ENCODE data around the gene PI4KA.
"Not testable (repeated sequence)": the region's sequence is repeated elsewhere in the genome, so short reads cannot be mapped to it uniquely, and the experiment has no call there.

DNA sequence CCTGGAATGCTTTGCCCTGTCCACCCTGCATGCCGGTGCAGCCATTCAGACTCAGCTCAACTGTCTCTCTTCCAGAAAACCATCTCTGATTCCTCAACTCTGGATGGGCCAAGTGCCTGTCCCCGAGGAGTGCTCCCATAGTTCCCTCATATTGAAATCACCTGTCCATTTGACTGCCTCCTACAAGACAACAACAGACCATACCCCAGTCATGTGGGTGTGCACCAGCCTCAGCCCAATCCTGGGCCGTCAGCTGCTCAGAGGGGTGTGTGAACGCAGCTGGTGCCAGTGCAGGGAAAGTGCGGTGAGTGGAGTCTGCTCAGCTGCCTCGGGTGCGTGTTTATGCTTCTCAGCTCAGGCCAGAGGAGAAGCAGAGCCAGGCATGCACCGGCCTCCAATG lies 126.2 kb downstream of the PI4KA start:
- TF ChIP-seq POLR2A (IDR thresholded peaks at IDR 0.05; ENCODE audit: extremely low read depth, insufficient read length); MYC (IDR thresholded peaks at IDR 0.05; ENCODE audit: low read depth, low read length): not testable (repeated sequence)
- TF ChIP-seq, protein P1, sequence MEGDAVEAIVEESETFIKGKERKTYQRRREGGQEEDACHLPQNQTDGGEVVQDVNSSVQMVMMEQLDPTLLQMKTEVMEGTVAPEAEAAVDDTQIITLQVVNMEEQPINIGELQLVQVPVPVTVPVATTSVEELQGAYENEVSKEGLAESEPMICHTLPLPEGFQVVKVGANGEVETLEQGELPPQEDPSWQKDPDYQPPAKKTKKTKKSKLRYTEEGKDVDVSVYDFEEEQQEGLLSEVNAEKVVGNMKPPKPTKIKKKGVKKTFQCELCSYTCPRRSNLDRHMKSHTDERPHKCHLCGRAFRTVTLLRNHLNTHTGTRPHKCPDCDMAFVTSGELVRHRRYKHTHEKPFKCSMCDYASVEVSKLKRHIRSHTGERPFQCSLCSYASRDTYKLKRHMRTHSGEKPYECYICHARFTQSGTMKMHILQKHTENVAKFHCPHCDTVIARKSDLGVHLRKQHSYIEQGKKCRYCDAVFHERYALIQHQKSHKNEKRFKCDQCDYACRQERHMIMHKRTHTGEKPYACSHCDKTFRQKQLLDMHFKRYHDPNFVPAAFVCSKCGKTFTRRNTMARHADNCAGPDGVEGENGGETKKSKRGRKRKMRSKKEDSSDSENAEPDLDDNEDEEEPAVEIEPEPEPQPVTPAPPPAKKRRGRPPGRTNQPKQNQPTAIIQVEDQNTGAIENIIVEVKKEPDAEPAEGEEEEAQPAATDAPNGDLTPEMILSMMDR (IDR thresholded peaks at IDR 0.05; ENCODE audit: low read depth, low read length): not testable (repeated sequence)

Data from NB4 (cell line).